ENCODE results near the gene CSNK1E.
"Not testable (repeated sequence)": the region's sequence is repeated elsewhere in the genome, so short reads cannot be mapped to it uniquely, and the experiment has no call there.

The CSNK1E gene

GRCh38 chr22:38317122-38317994 is at the start of gene CSNK1E:
Gene CSNK1E (minus strand): TSS chr22:38317433. CDS start chr22:38314157, 3,276 bp downstream.
- DNase-seq (ENCODE audit: low spot score) = peak; percentile 88
- no peak for FAIRE-seq

- FAIRE-seq; DNase-seq (ENCODE audit: low spot score): not testable (repeated sequence)
Measured at GRCh38 chr22:38365829-38366228, 48.6 kb upstream of the CSNK1E start.

- not testable (repeated sequence) for DNase-seq (ENCODE audit: low spot score); FAIRE-seq
Measured at GRCh38 chr22:38365174-38365573, 47.9 kb upstream of the CSNK1E start.

- FAIRE-seq; DNase-seq (ENCODE audit: low spot score): not testable (repeated sequence)
Measured at GRCh38 chr22:38360560-38360959, 43.3 kb upstream of the CSNK1E start.

- FAIRE-seq; DNase-seq (ENCODE audit: low spot score): not testable (repeated sequence)
Measured at GRCh38 chr22:38359817-38360216, 42.6 kb upstream of the CSNK1E start.

GRCh38 chr22:38357971-38358370 is 40.7 kb upstream of the CSNK1E start:
- DNase-seq (ENCODE audit: low spot score); FAIRE-seq: not testable (repeated sequence)

- no peak for DNase-seq (ENCODE audit: low spot score)
- FAIRE-seq = no peak
Measured at GRCh38 chr22:38355275-38355674, 38.0 kb upstream of the CSNK1E start.

- DNase-seq (ENCODE audit: low spot score) (peak; percentile 6), FAIRE-seq (no peak)
Measured at GRCh38 chr22:38353701-38354100, 36.5 kb upstream of the CSNK1E start.

- peak; percentile 89 for DNase-seq (ENCODE audit: low spot score)
- FAIRE-seq = no peak
Measured at GRCh38 chr22:38353142-38353629, 36.0 kb upstream of the CSNK1E start.

- no peak for FAIRE-seq
- peak; percentile 4 for DNase-seq (ENCODE audit: low spot score)
Measured at GRCh38 chr22:38352436-38352835, 35.2 kb upstream of the CSNK1E start.

- DNase-seq (ENCODE audit: low spot score) (no peak), FAIRE-seq (peak; percentile 32)
Measured at GRCh38 chr22:38350444-38351359, 33.5 kb upstream of the CSNK1E start.

- no peak for FAIRE-seq
- DNase-seq (ENCODE audit: low spot score) = no peak
Measured at GRCh38 chr22:38348751-38349496, 31.7 kb upstream of the CSNK1E start.

GRCh38 chr22:38347944-38348750 is 30.9 kb upstream of the CSNK1E start:
- DNase-seq (ENCODE audit: low spot score) (no peak), FAIRE-seq (peak; percentile 79)

- DNase-seq (ENCODE audit: low spot score) (no peak), FAIRE-seq (no peak)
Measured at GRCh38 chr22:38347181-38347943, 30.1 kb upstream of the CSNK1E start.

GRCh38 chr22:38346506-38346905 is 29.3 kb upstream of the CSNK1E start:
- FAIRE-seq (no peak), DNase-seq (ENCODE audit: low spot score) (no peak)

- FAIRE-seq (no peak), DNase-seq (ENCODE audit: low spot score) (no peak)
Measured at GRCh38 chr22:38345782-38346181, 28.5 kb upstream of the CSNK1E start.

- not testable (repeated sequence) for FAIRE-seq; DNase-seq (ENCODE audit: low spot score)
Measured at GRCh38 chr22:38339893-38340292, 22.7 kb upstream of the CSNK1E start.

- no peak for FAIRE-seq
- no peak for DNase-seq (ENCODE audit: low spot score)
Measured at GRCh38 chr22:38338772-38339379, 21.6 kb upstream of the CSNK1E start.

- FAIRE-seq = no peak
- no peak for DNase-seq (ENCODE audit: low spot score)
Measured at GRCh38 chr22:38336699-38337098, 19.5 kb upstream of the CSNK1E start.

Measured in urothelium cell line (cell line).